CD4-positive, alpha-beta T cell (primary cell): ENCODE data around the gene DIP2C. TPM values are rescaled to one million over a fixed set of nuclear protein-coding genes. Genes with fewer than 3 reads are reported as not detected.
"Not testable (repeated sequence)": the region's sequence is repeated elsewhere in the genome, so short reads cannot be mapped to it uniquely, and the experiment has no call there.

Source experiments
- ATAC-seq: fragments of 200-7000 bp; cut with Tn5 transposase; one replicate; pipeline ENCODE4 v1.10.0; 2022; ENCODE audit warnings: mild to moderate bottlenecking; ENCODE audit not compliant: poor library complexity
- CTCF ChIA-PET: fragments of 350-600 bp; sonication (Branson Sonifier 250); formaldehyde crosslinking; loops from one replicate; lab custom pipeline; 2021; ENCODE audit warnings: antibody characterized with exemption, inconsistent platforms; lab: Charles Lee
- POLR2A ChIA-PET: fragments of 350-600 bp; sonication (Branson Sonifier 250); formaldehyde crosslinking; loops from one replicate; lab custom pipeline; 2021; ENCODE audit warnings: antibody characterized with exemption, inconsistent platforms; lab: Charles Lee
- DNase-seq, 14 experiments: peaks; one replicate each; pipeline ENCODE4 v3.0.0-alpha.2; 2013 to 2020; ENCODE audit warnings: mixed read lengths in 2 of 14
- H3K27ac ChIP-seq, 2 donors: one replicate each; pipeline versions ENCODE4 v1.5.1 to v1.7.0; 2013; ENCODE audit warnings: low read length in 2 of 2, low read depth in 1 of 2, mild to moderate bottlenecking in 1 of 2
- H3K27me3 ChIP-seq, 2 experiments: 1 replicate in 1 of 2; 2 replicates in 1 of 2; pipeline versions ENCODE4 v1.6.1 to v1.7.0; 2013; ENCODE audit warnings: low read length in 2 of 2, control low read depth in 1 of 2, mild to moderate bottlenecking in 1 of 2, moderate library complexity in 1 of 2; ENCODE audit not compliant: insufficient read depth in 2 of 2, control insufficient read depth in 1 of 2
- H3K36me3 ChIP-seq: one replicate; pipeline ENCODE4 v1.6.1; 2013; ENCODE audit warnings: low read length, control low read depth; ENCODE audit not compliant: insufficient read depth
- H3K4me1 ChIP-seq: one replicate; pipeline ENCODE4 v1.6.1; 2013; ENCODE audit warnings: low read length, control low read depth; ENCODE audit not compliant: insufficient read depth
- H3K4me3 ChIP-seq: one replicate; pipeline ENCODE4 v1.5.1; 2013; ENCODE audit warnings: mild to moderate bottlenecking, low read length, moderate library complexity
- H3K9me3 ChIP-seq, 2 experiments: 1 replicate in 1 of 2; 2 replicates in 1 of 2; pipeline versions ENCODE4 v1.6.1 to v1.7.0; 2013; ENCODE audit warnings: low read length in 2 of 2, mild to moderate bottlenecking in 2 of 2, control low read depth in 1 of 2, moderate library complexity in 1 of 2; ENCODE audit not compliant: control insufficient read depth in 1 of 2, insufficient read depth in 1 of 2
- H3K27ac Mint-ChIP-seq: one replicate; pipeline ENCODE4 v1.8.0; 2020; ENCODE audit warnings: mixed read lengths
- H3K27me3 Mint-ChIP-seq: one replicate; pipeline ENCODE4 v1.8.0; 2021; ENCODE audit warnings: mixed read lengths
- H3K36me3 Mint-ChIP-seq: one replicate; pipeline ENCODE4 v1.8.0; 2021; ENCODE audit warnings: low read depth, mixed read lengths
- H3K4me1 Mint-ChIP-seq: one replicate; pipeline ENCODE4 v1.8.0; 2021; ENCODE audit warnings: low read depth, mixed read lengths
- H3K4me3 Mint-ChIP-seq: one replicate; pipeline ENCODE4 v1.8.0; 2020; ENCODE audit warnings: mild to moderate bottlenecking, mixed read lengths
- H3K9me3 Mint-ChIP-seq: one replicate; pipeline ENCODE4 v1.8.0; 2020; ENCODE audit warnings: mixed read lengths
- intact Hi-C, 2 experiments: fragments of 100-400 bp; cut with DNase I in 1 of 2; cut with micrococcal nuclease in 1 of 2; formaldehyde crosslinking; loops; one replicate each; pipeline versions ENCODE4 v1.15.1 to v1.9.0; 2023 to 2025; cut with DNase I, micrococcal nuclease
- total RNA-seq, 174 experiments: library from RNA in 2 of 174; stranded (reverse) in 2 of 174; gene quantifications; one replicate each; pipeline ENCODE4 v1.2.3 and lab custom pipeline; 2021 to 2026
- TF ChIP-seq, protein P1 (sequence below): fragments of 200-600 bp; IDR thresholded peaks from one replicate; pipeline ENCODE4 v1.8.0; 2022; ENCODE audit warnings: antibody characterized with exemption, mild to moderate bottlenecking

Gene DIP2C
- total RNA-seq, 2 experiments from 2014 or later, result 4.1 TPM

DNA sequence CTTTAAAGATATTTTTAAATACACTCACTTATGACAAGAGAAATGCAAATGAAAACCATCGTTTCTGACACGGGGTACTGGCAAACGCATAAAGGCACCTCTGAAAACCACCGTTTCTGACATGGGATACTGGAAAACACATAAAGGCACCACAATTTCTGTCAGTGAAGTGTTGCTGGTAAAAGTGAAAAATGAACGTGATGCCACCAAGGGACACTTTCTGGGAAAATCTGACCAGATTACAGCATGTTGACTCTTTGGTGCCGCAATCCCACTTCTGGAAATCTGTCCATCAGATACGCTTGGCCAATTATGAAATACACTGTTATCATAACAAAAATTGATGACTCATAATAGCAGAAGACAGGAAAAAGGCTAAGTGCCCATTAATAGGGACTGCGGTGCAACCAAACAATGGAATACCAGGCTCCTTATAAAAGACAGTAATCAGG lies 422.5 kb downstream of the DIP2C start:
- ChIA-PET CTCF (no interaction called here), POLR2A (no interaction called here)
- Mint-ChIP-seq H3K4me3 (no peak overlapping the region), H3K9me3 (no peaks in the 10 kb centered on the region), H3K27ac (no peak overlapping the region), H3K36me3 (no peaks in the 10 kb centered on the region), H3K4me1 (peaks cover 8% of the 10 kb centered on the region), H3K27me3 (no peaks in the 10 kb centered on the region)
- Histone ChIP-seq H3K4me1 (peaks cover 3% of the 10 kb centered on the region), H3K9me3 (no peaks in the 10 kb centered on the region), H3K36me3 (no peaks in the 10 kb centered on the region), H3K4me3 (no peak overlapping the region), H3K27ac (no peak overlapping the region), H3K27me3 (no peaks in the 10 kb centered on the region)
- DNase-seq, result no peak
- intact Hi-C loops, result no loop called here
- TF ChIP-seq, protein P1, sequence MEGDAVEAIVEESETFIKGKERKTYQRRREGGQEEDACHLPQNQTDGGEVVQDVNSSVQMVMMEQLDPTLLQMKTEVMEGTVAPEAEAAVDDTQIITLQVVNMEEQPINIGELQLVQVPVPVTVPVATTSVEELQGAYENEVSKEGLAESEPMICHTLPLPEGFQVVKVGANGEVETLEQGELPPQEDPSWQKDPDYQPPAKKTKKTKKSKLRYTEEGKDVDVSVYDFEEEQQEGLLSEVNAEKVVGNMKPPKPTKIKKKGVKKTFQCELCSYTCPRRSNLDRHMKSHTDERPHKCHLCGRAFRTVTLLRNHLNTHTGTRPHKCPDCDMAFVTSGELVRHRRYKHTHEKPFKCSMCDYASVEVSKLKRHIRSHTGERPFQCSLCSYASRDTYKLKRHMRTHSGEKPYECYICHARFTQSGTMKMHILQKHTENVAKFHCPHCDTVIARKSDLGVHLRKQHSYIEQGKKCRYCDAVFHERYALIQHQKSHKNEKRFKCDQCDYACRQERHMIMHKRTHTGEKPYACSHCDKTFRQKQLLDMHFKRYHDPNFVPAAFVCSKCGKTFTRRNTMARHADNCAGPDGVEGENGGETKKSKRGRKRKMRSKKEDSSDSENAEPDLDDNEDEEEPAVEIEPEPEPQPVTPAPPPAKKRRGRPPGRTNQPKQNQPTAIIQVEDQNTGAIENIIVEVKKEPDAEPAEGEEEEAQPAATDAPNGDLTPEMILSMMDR, result no peak
- ATAC-seq, result no peak

DNA sequence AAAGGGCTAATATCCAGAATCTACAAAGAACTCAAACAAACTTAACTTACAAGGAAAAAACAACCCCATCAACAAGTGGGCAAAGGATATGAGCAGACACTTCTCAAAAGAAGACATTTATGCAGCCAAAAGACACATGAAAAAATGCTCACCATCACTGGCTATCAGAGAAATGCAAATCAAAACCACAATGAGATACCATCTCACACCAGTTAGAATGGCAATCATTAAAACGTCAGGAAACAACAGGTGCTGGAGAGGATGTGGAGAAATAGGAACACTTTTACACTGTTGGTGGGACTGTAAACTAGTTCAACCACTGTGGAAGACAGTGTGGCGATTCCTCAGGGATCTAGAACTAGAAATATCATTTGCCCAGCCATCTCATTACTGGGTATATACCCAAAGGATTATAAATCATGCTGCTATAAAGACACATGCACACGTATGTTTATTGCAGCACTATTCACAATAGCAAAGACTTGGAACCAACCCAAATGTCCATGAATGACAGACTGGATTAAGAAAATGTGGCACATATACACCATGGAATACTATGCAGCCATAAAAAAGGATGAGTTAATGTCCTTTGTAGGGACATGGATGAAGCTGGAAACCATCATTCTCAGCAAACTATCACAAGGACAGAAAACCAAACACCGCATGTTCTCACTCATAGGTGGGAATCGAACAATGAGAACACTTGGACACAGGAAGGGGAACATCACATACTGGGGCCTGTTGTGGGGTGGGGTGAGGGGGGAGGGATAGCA lies 423.5 kb downstream of the DIP2C start:
- H3K36me3 Mint-ChIP-seq, H3K27me3 ChIP-seq, ATAC-seq, H3K4me3 ChIP-seq, H3K27me3 Mint-ChIP-seq, H3K9me3 ChIP-seq, intact Hi-C loops, H3K9me3 Mint-ChIP-seq, H3K27ac ChIP-seq, H3K4me3 Mint-ChIP-seq, DNase-seq, H3K4me1 Mint-ChIP-seq, CTCF ChIA-PET, H3K4me1 ChIP-seq, H3K27ac Mint-ChIP-seq, H3K36me3 ChIP-seq, POLR2A ChIA-PET: not testable (repeated sequence)

DNA sequence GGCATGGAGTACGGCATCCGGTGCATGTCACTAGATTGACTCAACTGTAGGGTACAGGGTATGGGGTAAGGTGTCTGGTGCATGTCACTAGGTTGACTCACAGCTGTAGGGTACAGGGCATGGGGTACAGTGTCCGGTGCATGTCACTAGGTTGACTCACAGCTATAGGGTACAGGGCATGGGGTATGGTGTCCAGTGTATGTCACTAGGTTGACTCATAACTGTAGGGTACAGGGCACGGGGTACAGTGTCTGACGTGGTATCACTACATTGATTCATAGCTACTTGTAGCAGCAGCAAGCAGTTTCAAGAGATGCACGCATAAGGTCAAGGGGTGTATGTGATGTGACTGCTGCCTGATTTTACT lies 424.4 kb downstream of the DIP2C start:
- CTCF ChIA-PET, H3K9me3 Mint-ChIP-seq, intact Hi-C loops, H3K36me3 Mint-ChIP-seq, H3K27me3 ChIP-seq, H3K4me3 Mint-ChIP-seq, DNase-seq, H3K9me3 ChIP-seq, H3K4me1 ChIP-seq, ATAC-seq, H3K27ac Mint-ChIP-seq, H3K4me3 ChIP-seq, POLR2A ChIA-PET, H3K27ac ChIP-seq, H3K4me1 Mint-ChIP-seq, H3K27me3 Mint-ChIP-seq, H3K36me3 ChIP-seq: not testable (repeated sequence)

DNA sequence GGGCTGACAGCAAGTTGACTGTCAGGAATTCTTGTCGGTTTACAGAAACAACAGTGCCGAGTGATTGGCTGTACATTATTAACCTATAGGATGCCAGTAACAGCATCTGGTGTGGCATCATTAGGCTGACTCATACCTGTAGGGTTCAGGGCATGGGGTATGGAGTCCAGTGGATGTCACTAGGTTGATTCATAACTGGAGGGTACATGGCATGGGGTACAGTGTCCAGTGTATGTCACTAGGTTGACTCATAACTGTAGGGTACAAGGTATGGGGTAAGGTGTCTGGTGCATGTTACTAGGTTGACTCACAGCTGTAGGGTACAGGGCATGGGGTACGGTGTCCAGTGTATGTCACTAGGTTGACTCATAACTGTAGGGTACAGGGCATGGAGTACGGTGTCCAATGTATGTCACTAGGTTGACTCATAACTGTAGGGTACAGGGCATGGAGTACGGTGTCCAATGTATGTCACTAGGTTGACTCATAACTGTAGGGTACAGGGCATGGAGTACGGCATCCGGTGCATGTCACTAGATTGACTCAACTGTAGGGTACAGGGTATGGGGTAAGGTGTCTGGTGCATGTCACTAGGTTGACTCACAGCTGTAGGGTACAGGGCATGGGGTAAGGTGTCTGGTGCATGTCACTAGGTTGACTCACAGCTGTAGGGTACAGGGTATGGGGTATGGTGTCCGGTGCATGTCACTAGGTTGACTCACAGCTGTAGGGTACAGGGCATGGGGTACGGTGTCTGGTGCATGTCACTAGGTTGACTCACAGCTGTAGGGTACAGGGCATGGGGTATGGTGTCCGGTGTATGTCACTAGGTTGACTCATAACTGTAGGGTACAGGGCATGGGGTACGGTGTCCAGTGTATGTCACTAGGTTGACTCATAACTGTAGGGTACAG lies 425.1 kb downstream of the DIP2C start:
- not testable (repeated sequence) for ATAC-seq

More for the DNA sequence above, 425.1 kb downstream of the DIP2C start:
- H3K36me3 ChIP-seq, DNase-seq, CTCF ChIA-PET, H3K27me3 Mint-ChIP-seq, H3K4me1 Mint-ChIP-seq, H3K9me3 ChIP-seq, H3K9me3 Mint-ChIP-seq, POLR2A ChIA-PET, H3K27ac ChIP-seq, H3K36me3 Mint-ChIP-seq, intact Hi-C loops, H3K27me3 ChIP-seq, H3K4me3 ChIP-seq, H3K4me1 ChIP-seq, H3K4me3 Mint-ChIP-seq, H3K27ac Mint-ChIP-seq: not testable (repeated sequence)
